Renal pelvis (tissue), 4 donors: Measurements from ENCODE around the gene ACTN1. TPM values are rescaled to one million over a fixed set of nuclear protein-coding genes. Genes with fewer than 3 reads are reported as not detected.
A peak's percentile ranks its signal among the peaks of the same experiment; 100 is the strongest.
"Not testable (repeated sequence)": the region's sequence is repeated elsewhere in the genome, so short reads cannot be mapped to it uniquely, and the experiment has no call there.

Experiments
- DNase-seq: peaks from one replicate; pipeline ENCODE4 v3.0.0-alpha.2; 2013
- polyA plus RNA-seq, 3 donors: library from polyadenylated mRNA; unstranded; fragments of 120-200 nt; gene quantifications; one replicate each; pipeline ENCODE4 v1.2.1, GENCODE V29; 2013; ENCODE audit not compliant: insufficient read length in 3 of 3

ACTN1 gene
- polyA plus RNA-seq, 3 donors = 63.0 to 77.9 (median 74.1) TPM

DNA sequence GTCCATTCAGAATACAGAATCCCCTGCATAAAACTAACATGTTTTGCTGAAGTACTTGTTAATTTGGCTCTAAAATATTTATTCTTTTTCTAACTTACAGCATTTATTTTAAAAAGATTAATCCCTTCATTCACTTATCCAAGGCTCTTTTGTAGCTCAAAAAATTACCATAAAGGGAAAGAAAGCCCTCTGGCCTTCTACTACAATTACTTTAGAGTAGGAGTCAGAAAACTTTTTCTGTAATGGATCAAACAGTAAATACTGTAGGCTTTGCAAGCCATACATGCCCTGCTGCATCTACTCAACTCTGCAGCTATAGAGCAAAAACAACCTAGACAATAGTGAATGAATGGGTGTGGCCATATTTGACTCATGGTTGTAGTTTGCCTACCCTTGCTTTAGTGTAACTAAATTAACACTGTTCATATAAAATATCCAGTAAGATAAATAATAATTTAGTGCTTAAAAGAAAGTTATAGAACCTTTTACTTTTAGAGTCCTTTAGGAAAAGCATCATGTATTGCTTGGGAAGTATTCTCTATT, 112.0 kb downstream of the ACTN1 start:
- DNase-seq = no peak

DNA sequence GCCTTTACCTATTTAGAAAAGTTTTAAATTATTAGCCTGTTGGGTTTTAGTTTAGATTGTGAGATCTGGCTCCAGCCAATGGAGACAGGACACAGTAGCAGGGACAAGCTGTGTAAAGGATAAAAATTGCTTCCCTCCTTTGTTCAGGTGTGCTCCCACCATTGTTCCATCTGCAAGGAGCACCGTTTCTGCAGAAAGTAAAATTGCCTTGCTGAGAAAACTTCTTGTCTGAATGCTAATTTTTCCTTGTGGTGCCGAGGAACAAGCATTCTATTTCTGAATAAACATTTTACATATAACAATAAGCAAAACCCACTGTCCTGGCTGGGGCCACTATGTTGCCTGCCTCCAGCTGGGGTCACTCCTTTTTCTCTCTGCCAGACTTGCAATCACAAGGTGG, 113.6 kb downstream of the ACTN1 start:
- no peak for DNase-seq

GRCh38 chr14:68864361-68864750, 114.7 kb downstream of the ACTN1 start:
- DNase-seq = no peak

GRCh38 chr14:68863610-68864360, 115.3 kb downstream of the ACTN1 start:
- DNase-seq = no peak

- DNase-seq = peak; percentile 80
Observed at GRCh38 chr14:68862954-68863594, 116.0 kb downstream of the ACTN1 start.

GRCh38 chr14:68860771-68861170, 118.3 kb downstream of the ACTN1 start:
- DNase-seq = no peak

DNA sequence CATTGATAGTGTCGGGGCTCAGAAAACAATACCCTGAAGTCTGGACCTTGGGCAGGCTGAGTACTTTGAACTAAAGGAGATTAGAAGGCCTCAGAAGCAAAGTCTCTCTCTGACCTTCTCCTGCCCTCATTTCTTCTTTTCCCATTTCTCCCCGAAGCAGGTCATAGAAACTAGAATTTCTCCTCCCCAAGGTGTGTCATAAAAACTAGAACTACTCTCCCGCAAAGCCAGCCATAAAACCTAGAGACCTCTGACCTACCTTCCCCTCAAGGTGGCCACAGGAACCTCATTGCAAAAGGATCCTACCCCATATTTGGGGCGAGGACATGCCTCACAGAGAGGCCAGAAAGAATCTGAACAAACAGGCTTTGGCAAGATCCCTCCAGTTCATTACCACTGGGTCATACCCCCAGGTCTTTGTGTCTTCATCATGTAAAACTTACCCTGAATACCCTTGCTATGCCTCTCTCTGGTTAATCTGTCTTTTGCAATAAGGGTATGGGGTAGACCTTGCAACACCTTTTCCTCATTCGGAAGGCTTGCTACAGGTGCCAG, 121.5 kb downstream of the ACTN1 start:
- DNase-seq = no peak

DNA sequence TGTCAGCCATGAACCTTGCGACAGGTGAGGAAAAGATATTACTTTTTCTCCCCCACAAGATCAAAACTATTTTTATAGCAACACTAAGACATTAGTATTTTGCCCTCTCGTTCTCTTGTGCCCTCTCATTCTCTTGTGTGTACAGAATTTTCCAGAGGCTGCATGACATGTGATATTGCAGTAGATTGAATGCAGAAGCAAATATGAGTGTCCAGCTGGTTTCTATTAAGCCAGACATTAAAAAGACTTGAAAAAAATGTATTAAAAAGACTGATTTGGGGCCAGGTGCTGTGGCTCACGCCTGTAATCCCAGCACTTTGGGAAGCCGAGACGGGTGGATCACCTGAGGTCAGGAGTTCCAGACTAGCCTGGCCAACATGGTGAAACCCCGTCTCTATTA, 122.5 kb downstream of the ACTN1 start:
- DNase-seq = no peak

GRCh38 chr14:68854421-68854820, 124.7 kb downstream of the ACTN1 start:
- no peak for DNase-seq

- no peak for DNase-seq
Observed at GRCh38 chr14:68853749-68854148, 125.4 kb downstream of the ACTN1 start.

DNA sequence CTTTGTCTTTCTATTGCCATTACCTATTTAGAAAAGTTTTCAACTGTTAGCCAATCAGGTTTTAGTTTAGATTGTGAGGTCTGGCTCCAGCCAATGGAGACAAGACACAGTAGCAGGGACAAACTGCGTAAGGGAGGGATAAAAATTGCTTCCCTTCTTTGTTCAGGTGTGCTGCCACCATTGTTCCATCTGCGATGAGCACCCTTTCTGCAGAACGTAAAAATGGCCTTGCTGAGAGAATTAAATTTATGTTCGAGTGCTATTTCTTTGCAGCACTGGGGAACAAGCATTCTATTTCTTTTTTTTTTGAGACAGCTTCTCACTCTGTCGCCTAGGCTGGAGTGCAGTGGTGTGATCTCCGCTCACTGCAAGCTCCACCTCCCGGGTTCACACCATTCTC, 126.6 kb downstream of the ACTN1 start:
- DNase-seq = not testable (repeated sequence)

- DNase-seq = no peak
Observed at GRCh38 chr14:68851078-68851477, 128.0 kb downstream of the ACTN1 start.

- no peak for DNase-seq
Observed at GRCh38 chr14:68849416-68849815, 129.7 kb downstream of the ACTN1 start.

DNA sequence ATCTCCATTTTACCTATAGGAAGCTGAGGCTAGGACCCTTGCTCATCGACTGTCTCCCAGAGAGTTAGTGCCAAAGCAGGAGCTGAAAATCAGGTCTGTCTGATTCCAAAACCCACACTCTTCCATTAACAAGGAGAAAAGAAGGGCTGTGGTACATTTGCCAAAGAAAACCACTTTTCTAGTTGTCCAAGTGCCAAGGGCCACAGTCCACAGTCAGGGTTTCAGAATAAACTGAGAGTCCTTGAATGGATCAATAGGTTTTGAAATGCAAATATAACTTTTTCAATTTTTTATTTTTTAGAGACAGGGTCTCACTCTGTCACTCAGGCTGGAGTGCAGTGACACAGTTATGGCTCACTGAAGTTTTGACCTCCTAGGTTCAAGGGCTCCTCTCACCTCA, 130.8 kb downstream of the ACTN1 start:
- DNase-seq = no peak

- DNase-seq = not testable (repeated sequence)
Observed at GRCh38 chr14:68847640-68848039, 131.5 kb downstream of the ACTN1 start.

DNA sequence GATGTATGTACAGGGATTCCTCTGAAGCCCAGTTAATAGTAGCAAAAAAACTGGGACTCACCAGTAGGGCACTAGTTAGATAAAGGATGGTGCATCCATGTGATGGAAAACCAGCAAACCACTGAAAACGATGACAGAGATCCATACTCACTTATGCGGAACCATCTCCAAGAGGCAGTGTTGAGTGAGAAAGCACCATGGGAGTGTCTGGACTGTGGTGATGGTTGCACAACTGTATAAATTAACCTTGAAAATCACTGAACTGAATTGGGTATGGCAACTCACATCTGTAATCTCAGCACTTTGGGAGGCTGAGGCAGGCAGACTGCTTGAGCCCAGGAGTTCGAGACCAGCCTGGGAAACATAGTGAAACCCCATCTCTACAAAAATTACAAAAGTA, 132.6 kb downstream of the ACTN1 start:
- DNase-seq = no peak

- DNase-seq = no peak
Observed at GRCh38 chr14:68844210-68844545, 134.9 kb downstream of the ACTN1 start.

DNA sequence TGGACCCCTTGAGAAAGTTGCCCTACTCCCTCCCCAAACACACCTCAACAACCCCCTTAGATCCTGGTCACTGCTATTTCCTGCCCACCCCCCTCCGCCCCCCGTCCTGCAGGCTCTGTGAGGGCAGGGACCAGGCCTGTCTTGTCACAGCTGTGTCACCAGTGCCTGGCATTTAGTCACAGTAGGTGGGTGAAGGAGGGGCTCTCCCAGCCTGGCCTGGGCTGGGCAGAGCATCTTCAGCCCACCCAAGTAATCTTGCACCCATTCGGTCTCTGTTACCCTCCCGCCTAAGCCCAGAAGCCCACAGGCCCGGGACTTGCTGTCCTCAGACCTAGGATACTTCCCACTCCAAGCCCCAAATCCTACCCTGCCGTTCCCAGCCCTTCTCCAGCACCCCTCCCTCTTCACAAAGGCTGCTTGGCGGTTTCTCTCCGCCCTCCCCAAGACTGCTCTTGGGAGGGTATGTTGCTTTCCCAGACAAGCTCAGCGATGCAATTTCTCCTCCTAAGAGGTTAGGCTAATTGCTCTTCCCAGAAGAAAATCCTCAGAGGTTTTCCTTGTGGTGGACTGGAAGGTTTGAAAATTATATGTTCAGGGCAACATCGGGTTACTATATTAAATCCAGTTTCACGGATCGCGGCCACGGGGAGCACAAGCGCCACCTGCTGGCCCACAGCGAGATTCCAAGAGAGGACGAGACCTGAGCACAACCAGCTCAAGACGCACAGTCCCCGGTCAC, 135.5 kb downstream of the ACTN1 start:
- peak; percentile 82 for DNase-seq

- no peak for DNase-seq
Observed at GRCh38 chr14:68842298-68842697, 136.8 kb downstream of the ACTN1 start.

- DNase-seq = no peak
Observed at GRCh38 chr14:68841016-68841809, 137.9 kb downstream of the ACTN1 start.

GRCh38 chr14:68840454-68840853, 138.6 kb downstream of the ACTN1 start:
- DNase-seq = no peak

DNA sequence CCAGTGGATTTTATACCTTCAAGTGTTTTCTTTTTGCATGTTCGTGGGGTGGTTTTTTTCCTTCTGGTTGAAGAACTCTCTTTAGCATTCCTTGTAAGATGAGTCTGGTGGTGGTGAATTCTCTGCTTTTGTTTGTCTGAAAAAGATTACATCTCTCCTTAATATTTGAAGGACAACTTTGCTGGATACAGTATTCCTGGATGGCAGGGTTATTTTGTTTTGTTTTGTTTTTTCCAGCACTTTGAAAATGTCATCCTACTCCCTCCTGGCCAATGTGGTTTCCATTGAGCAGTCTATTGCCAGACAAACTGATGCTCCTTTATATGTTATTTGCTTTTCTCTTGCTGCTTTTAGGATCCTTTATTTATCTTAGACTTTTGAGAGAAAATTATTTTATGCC, 143.0 kb downstream of the ACTN1 start:
- DNase-seq = no peak
